NCI-H1694 treated with DMSO at 0.1 percent for 48 hours (cell line): ENCODE data around the gene PHF12.
"Not testable (repeated sequence)": the region's sequence is repeated elsewhere in the genome, so short reads cannot be mapped to it uniquely, and the experiment has no call there.

Experiments used
- DNase-seq: peaks from one replicate; lab custom pipeline; 2025; lab: John Stamatoyannopoulos, UW

Gene PHF12

GRCh38 chr17:28953444-28954118, 2.3 kb upstream of the PHF12 start:
- DNase-seq: peak; percentile 38

GRCh38 chr17:28951991-28952975, 965 bp upstream of the PHF12 start:
- peak; percentile 99 for DNase-seq

GRCh38 chr17:28950752-28951427, 428 bp downstream of the PHF12 start:
- no peak for DNase-seq

GRCh38 chr17:28950017-28950751, 1.1 kb downstream of the PHF12 start:
- DNase-seq: peak; percentile 13

GRCh38 chr17:28949185-28950016, 1.9 kb downstream of the PHF12 start:
- peak; percentile 19 for DNase-seq

GRCh38 chr17:28948873-28949184, 2.5 kb downstream of the PHF12 start:
- no peak for DNase-seq

GRCh38 chr17:28948342-28948741, 3.0 kb downstream of the PHF12 start:
- no peak for DNase-seq

- DNase-seq: no peak
These were observed 3.7 kb downstream of the PHF12 start for GRCh38 chr17:28947639-28948038.

- DNase-seq: no peak
These were observed 5.1 kb downstream of the PHF12 start for GRCh38 chr17:28946239-28946638.

GRCh38 chr17:28944862-28945741, 6.2 kb downstream of the PHF12 start:
- no peak for DNase-seq

GRCh38 chr17:28944343-28944742, 7.0 kb downstream of the PHF12 start:
- no peak for DNase-seq

GRCh38 chr17:28942925-28943324, 8.4 kb downstream of the PHF12 start:
- no peak for DNase-seq

GRCh38 chr17:28941251-28941650, 10.1 kb downstream of the PHF12 start:
- DNase-seq: no peak

- no peak for DNase-seq
These were observed 10.6 kb downstream of the PHF12 start for GRCh38 chr17:28940675-28941074.

- DNase-seq: no peak
These were observed 11.2 kb downstream of the PHF12 start for GRCh38 chr17:28940142-28940541.

- no peak for DNase-seq
These were observed 12.8 kb downstream of the PHF12 start for GRCh38 chr17:28938552-28938951.

GRCh38 chr17:28937044-28937729, 14.1 kb downstream of the PHF12 start:
- DNase-seq: no peak

- no peak for DNase-seq
These were observed 15.4 kb downstream of the PHF12 start for GRCh38 chr17:28935744-28936460.

- DNase-seq: not testable (repeated sequence)
These were observed 16.8 kb downstream of the PHF12 start for GRCh38 chr17:28934508-28934907.
